SU-DHL-6 (cell line): ENCODE measurements around the gene OTOA.
"Not testable (repeated sequence)": the region's sequence is repeated elsewhere in the genome, so short reads cannot be mapped to it uniquely, and the experiment has no call there.

Source experiments
- EZH2phosphoT487 ChIP-seq: fragments of 200-600 bp; sonication (generic), shearing (Covaris generic); conservative IDR thresholded peaks from 2 replicates; pipeline ENCODE4 v1.6.1; 2018; ENCODE audit warnings: mild to moderate bottlenecking, antibody characterized with exemption, low read length, moderate library complexity, mixed read lengths
- TF ChIP-seq, protein P1 (sequence below): fragments of 200-600 bp; sonication (generic); IDR thresholded peaks from one replicate; pipeline ENCODE4 v1.5.1; 2017; ENCODE audit warnings: antibody characterized with exemption, mild to moderate bottlenecking, low read length, moderate library complexity; ENCODE audit not compliant: insufficient read depth, poor library complexity, severe bottlenecking

DNA sequence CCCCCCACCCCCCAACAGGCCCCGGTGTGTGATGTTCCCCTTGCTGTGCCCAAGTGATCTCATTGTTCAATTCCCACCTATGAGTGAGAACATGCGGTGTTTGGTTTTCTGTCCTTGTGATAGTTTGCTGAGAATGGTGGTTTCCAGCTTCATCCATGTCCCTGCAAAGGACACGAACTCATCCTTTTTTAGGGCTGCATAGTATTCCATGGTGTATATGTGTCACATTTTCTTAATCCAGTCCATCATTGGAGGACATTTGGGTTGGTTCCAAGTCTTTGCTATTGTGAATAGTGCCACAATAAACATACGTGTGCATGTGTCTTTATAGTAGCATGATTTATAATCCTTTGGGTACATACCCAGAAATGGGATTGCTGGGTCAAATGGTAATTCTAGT lies 27.2 kb downstream of the OTOA start:
- TF ChIP-seq, protein P1, sequence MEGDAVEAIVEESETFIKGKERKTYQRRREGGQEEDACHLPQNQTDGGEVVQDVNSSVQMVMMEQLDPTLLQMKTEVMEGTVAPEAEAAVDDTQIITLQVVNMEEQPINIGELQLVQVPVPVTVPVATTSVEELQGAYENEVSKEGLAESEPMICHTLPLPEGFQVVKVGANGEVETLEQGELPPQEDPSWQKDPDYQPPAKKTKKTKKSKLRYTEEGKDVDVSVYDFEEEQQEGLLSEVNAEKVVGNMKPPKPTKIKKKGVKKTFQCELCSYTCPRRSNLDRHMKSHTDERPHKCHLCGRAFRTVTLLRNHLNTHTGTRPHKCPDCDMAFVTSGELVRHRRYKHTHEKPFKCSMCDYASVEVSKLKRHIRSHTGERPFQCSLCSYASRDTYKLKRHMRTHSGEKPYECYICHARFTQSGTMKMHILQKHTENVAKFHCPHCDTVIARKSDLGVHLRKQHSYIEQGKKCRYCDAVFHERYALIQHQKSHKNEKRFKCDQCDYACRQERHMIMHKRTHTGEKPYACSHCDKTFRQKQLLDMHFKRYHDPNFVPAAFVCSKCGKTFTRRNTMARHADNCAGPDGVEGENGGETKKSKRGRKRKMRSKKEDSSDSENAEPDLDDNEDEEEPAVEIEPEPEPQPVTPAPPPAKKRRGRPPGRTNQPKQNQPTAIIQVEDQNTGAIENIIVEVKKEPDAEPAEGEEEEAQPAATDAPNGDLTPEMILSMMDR: not testable (repeated sequence)
- TF ChIP-seq EZH2phosphoT487: not testable (repeated sequence)
